Left lung (tissue), 10 donors: ENCODE measurements around the gene DNAH2. TPM values are rescaled to one million over a fixed set of nuclear protein-coding genes. Genes with fewer than 3 reads are reported as not detected.

ENCODE experiments used
- ATAC-seq: fragments of 200-7000 bp; cut with Tn5 transposase; one replicate; pipeline ENCODE4 v1.9.1; 2020; ENCODE audit warnings: moderate library complexity
- DNase-seq, 4 donors: peaks; one replicate each; pipeline ENCODE4 v3.0.0-alpha.2; 2013 to 2020
- H3K27ac ChIP-seq, 2 donors: fragments of 200-600 bp; sonication (generic) in 1 of 2; one replicate each; pipeline versions ENCODE4 v1.5.0 to v1.8.0; 2020 to 2021
- H3K27me3 ChIP-seq, 2 donors: fragments of 200-600 bp; sonication (generic) in 1 of 2; one replicate each; pipeline versions ENCODE4 v1.5.0 to v1.8.0; 2020 to 2021
- H3K36me3 ChIP-seq, 2 donors: fragments of 200-600 bp; sonication (generic) in 1 of 2; one replicate each; pipeline versions ENCODE4 v1.5.0 to v1.8.0; 2020 to 2021
- H3K4me1 ChIP-seq, 2 donors: fragments of 200-600 bp; one replicate each; pipeline ENCODE4 v1.8.0; 2021
- H3K4me3 ChIP-seq, 2 donors: fragments of 200-600 bp; sonication (generic) in 1 of 2; one replicate each; pipeline versions ENCODE4 v1.5.0 to v1.8.0; 2020 to 2021; ENCODE audit warnings: mild to moderate bottlenecking in 1 of 2
- H3K9me3 ChIP-seq, 2 donors: fragments of 200-600 bp; sonication (generic) in 1 of 2; one replicate each; pipeline versions ENCODE4 v1.5.0 to v1.8.0; 2020 to 2021
- intact Hi-C, 2 donors: fragments of 100-400 bp; cut with DNase I; formaldehyde crosslinking; loops; one replicate each; pipeline versions ENCODE4 v1.11.2 to v1.14.2; 2022
- polyA plus RNA-seq, 6 donors: library from polyadenylated mRNA; unstranded; fragments of 120-200 nt; gene quantifications; one replicate each; pipeline ENCODE4 v1.2.1, GENCODE V29; 2013; ENCODE audit not compliant: insufficient read length in 6 of 6
- total RNA-seq, 2 donors: library from RNA; stranded (reverse); fragmentation: NEBNext Ultra II Directional; extraction: Animal tissue kit (Norgen Biotek cat#: 25700); gene quantifications; one replicate each; pipeline ENCODE4 v1.2.1, GENCODE V29; 2021
- TF ChIP-seq, protein P1 (sequence below), 2 donors: fragments of 200-600 bp; sonication (generic) in 1 of 2; IDR thresholded peaks; one replicate each; pipeline versions ENCODE4 v1.5.0 to v1.8.0; 2021; ENCODE audit warnings: antibody characterized with exemption in 2 of 2
- donor health status: DM: no; HTN: yes; CAD: no.
- donor health status: DM: no; HTN: no; CAD: no.

DNAH2 gene
- total and polyA plus RNA-seq, 8 donors = 0.67 to 4.5 (median 2.6) TPM

GRCh38 chr17:7854078-7854777 lies 136.7 kb downstream of the DNAH2 start:
- Histone ChIP-seq H3K27ac (peak overlapping the region in 1 of 2 donors; percentile 99), H3K36me3 (peaks cover 0 to 66% of the 10 kb centered on the region in 2 donors), H3K4me3 (no peak overlapping the region), H3K9me3 (no peaks in the 10 kb centered on the region), H3K27me3 (no peaks in the 10 kb centered on the region), H3K4me1 (peaks cover 27 to 74% of the 10 kb centered on the region in 2 donors)
- DNase-seq (no peak), ATAC-seq (no peak)
- intact Hi-C loops = no loop called here
- TF ChIP-seq, protein P1, sequence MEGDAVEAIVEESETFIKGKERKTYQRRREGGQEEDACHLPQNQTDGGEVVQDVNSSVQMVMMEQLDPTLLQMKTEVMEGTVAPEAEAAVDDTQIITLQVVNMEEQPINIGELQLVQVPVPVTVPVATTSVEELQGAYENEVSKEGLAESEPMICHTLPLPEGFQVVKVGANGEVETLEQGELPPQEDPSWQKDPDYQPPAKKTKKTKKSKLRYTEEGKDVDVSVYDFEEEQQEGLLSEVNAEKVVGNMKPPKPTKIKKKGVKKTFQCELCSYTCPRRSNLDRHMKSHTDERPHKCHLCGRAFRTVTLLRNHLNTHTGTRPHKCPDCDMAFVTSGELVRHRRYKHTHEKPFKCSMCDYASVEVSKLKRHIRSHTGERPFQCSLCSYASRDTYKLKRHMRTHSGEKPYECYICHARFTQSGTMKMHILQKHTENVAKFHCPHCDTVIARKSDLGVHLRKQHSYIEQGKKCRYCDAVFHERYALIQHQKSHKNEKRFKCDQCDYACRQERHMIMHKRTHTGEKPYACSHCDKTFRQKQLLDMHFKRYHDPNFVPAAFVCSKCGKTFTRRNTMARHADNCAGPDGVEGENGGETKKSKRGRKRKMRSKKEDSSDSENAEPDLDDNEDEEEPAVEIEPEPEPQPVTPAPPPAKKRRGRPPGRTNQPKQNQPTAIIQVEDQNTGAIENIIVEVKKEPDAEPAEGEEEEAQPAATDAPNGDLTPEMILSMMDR (IDR thresholded peaks at IDR 0.05) = no peak

DNA sequence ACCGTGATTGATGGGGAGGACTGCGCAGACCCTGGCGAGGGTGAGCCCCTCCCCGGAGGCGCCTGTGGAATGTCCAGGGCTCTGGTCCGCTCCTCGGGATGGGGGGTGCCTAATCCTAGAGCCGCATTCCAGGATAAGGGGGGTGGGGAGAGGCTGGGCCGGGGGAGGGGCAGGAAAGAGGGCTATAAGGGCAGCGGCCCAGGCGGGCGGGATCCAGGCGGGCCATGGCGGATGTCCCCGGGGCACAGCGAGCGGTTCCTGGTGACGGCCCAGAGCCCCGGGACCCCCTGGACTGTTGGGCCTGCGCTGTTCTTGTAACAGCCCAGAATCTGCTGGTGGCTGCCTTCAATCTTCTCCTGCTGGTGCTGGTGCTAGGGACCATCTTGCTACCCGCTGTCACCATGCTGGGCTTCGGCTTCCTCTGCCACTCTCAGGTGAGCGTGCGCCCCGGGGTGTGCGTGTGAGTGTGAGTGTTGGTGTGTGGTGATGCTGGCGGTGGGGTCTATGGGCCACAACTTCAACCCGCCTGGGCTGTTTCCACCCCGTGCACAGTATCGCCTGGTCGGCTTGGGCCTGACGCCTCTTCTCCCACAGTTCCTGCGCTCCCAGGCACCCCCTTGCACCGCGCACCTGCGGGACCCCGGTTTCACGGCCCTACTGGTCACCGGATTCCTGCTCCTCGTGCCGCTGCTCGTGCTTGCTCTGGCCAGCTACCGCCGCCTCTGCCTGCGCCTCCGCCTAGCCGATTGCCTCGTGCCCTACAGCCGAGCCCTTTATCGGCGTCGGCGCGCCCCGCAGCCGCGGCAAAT lies 137.5 kb downstream of the DNAH2 start, which contains the start of gene TMEM88:
Gene TMEM88, plus strand, starts transcription at position 216 of the 809 bp plus-strand sequence. Its CDS starts 9 bp downstream, at position 225.
- Histone ChIP-seq H3K27ac (peak within 1 kb of the TSS; percentile 92 to 99), H3K4me1 (peaks cover 27 to 69% of the 10 kb centered on the region in 2 donors), H3K36me3 (peaks cover 0 to 60% of the 10 kb centered on the region in 2 donors), H3K4me3 (peak within 1 kb of the TSS in 1 of 2 donors; percentile 69), H3K9me3 (no peaks in the 10 kb centered on the region), H3K27me3 (no peaks in the 10 kb centered on the region)
- intact Hi-C loops = no loop called here
- no peak for ATAC-seq
- TF ChIP-seq, protein P1 (IDR thresholded peaks at IDR 0.05) = no peak
- DNase-seq = peak in 2 of 4 donors; percentile 36 to 83

DNA sequence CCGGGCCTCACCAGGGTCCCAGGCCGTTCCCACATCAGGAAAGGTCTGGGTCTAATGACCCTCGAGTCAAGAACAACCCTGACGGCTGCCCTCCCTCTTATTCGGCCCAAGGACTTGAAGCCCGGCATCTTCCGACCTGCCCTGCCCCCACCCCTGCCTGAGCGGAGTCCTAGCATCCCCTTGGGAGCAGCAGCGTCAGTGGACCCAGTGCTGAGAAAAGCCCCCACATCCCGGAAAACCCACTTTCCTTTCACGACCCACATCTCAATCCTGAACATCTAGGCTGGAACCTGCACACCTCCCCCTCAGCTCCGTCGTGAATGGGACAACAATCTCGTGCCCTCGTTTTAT lies 138.1 kb downstream of the DNAH2 start:
- H3K4me1 ChIP-seq = peaks cover 27 to 64% of the 10 kb centered on the region in 2 donors
- ATAC-seq (no peak), DNase-seq (peak in 1 of 4 donors; percentile 44)
- peak overlapping the region; percentile 92 to 99 for H3K27ac ChIP-seq
- TF ChIP-seq, protein P1 (IDR thresholded peaks at IDR 0.05) = no peak
- no peaks in the 10 kb centered on the region for H3K27me3 ChIP-seq
- intact Hi-C loops = no loop called here
- no peaks in the 10 kb centered on the region for H3K9me3 ChIP-seq
- peaks cover 0 to 60% of the 10 kb centered on the region in 2 donors for H3K36me3 ChIP-seq
- H3K4me3 ChIP-seq = peak overlapping the region in 1 of 2 donors; percentile 69

- DNase-seq = peak in 3 of 4 donors; percentile 43 to 79 (median 50)
- intact Hi-C loops = no loop called here
- Histone ChIP-seq H3K9me3 (no peaks in the 10 kb centered on the region), H3K4me1 (peaks cover 27 to 59% of the 10 kb centered on the region in 2 donors), H3K36me3 (peaks cover 0 to 59% of the 10 kb centered on the region in 2 donors), H3K27ac (peak overlapping the region; percentile 92 to 99), H3K27me3 (no peaks in the 10 kb centered on the region), H3K4me3 (peak overlapping the region; percentile 61 to 69)
- TF ChIP-seq, protein P1 (IDR thresholded peaks at IDR 0.05) = no peak
- ATAC-seq = no peak
Measured at GRCh38 chr17:7856011-7856810, 138.7 kb downstream of the DNAH2 start.
